ENCODE data around the gene SPEN.
A peak's percentile ranks its signal among the peaks of the same experiment; 100 is the strongest.
"Not testable (repeated sequence)": the region's sequence is repeated elsewhere in the genome, so short reads cannot be mapped to it uniquely, and the experiment has no call there.

Gene SPEN

DNA sequence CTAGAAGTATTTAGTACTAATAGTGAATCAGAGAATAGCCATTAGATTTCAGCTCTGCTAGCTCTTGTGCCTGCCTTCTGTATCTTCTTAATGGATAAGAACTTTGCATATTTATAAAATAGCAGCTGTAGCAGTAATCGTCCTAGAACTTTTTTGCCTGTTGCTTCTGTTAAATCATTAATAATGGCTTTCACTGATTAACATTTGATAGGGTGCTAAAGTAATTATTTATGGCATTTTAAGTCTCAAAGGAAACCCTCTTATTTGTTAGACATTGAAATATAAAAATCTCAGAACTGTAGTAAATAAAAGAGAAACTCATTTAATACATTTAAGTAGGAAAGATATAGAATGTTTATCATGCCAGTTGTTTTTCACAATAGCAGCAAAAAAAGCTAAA lies 27.0 kb downstream of the SPEN start:
- H3K4me1 ChIP-seq (ENCODE audit: control insufficient read depth, insufficient read depth, low read length), result no peaks in the 10 kb centered on the region
- no peak overlapping the region for H3K9ac ChIP-seq (ENCODE audit: low read length)
- H3K4me3 ChIP-seq (ENCODE audit: low read length), result no peak overlapping the region
- no peaks in the 10 kb centered on the region for H3K9me3 ChIP-seq (ENCODE audit: control insufficient read depth, low read length)
- peaks cover 7% of the 10 kb centered on the region for H3K36me3 ChIP-seq (ENCODE audit: control insufficient read depth, insufficient read depth, low read length)
- H3K27me3 ChIP-seq (ENCODE audit: control insufficient read depth, insufficient read depth, low read length), result no peaks in the 10 kb centered on the region

DNA sequence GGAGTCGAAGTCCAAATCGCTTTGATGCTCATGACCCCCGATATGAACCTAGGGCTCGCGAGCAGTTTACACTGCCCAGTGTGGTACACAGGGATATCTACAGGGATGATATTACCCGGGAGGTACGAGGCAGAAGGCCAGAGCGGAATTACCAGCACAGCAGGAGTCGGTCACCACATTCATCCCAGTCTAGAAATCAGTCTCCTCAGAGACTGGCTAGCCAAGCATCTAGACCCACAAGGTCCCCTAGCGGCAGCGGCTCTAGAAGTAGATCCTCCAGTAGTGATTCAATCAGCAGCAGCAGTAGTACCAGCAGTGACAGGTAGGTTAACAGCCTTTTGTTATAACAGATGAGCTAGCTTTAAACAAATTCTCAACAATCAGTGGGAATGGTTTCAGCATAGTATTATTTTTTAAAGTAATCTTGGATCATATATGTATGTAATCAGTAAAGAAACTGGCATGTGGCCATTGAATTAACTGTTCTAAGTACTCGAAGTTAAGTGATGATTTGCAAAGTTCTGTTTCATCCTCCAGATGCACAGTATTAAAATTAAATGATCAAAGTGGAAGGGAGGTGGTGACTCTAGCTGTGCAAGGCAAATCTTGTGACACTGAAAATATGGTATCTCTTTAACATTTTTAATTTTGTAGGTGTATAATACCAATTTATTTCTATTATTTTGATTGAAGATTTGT lies 29.0 kb downstream of the SPEN start:
- Histone ChIP-seq H3K4me1 (ENCODE audit: control insufficient read depth, insufficient read depth, low read length) (no peaks in the 10 kb centered on the region), H3K27me3 (ENCODE audit: control insufficient read depth, insufficient read depth, low read length) (no peaks in the 10 kb centered on the region), H3K9ac (ENCODE audit: low read length) (no peak overlapping the region), H3K9me3 (ENCODE audit: control insufficient read depth, low read length) (no peaks in the 10 kb centered on the region), H3K36me3 (ENCODE audit: control insufficient read depth, insufficient read depth, low read length) (peaks cover 7% of the 10 kb centered on the region), H3K4me3 (ENCODE audit: low read length) (no peak overlapping the region)

DNA sequence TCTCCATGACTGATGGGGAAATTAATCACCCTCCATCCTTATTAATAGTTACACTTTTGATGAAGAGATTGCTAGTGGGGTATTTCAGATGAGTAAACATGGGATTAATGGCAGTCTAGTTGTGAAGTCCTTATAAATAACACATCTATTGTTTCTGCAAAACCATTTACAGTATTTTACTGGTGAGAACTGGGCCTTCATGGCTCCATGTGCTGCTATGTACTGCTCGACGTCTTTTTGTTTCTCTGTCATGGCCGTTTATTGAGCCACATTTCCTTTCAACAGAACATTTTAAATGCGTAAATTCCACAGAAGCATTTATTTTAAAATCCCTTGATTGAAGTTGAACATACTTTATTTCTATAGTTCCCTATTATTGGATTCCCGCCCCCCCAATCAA lies 34.5 kb downstream of the SPEN start:
- peaks cover 15% of the 10 kb centered on the region for H3K4me1 ChIP-seq (ENCODE audit: control insufficient read depth, insufficient read depth, low read length)
- H3K36me3 ChIP-seq (ENCODE audit: control insufficient read depth, insufficient read depth, low read length), result no peaks in the 10 kb centered on the region
- H3K27me3 ChIP-seq (ENCODE audit: control insufficient read depth, insufficient read depth, low read length), result no peaks in the 10 kb centered on the region
- no peaks in the 10 kb centered on the region for H3K9me3 ChIP-seq (ENCODE audit: control insufficient read depth, low read length)
- H3K9ac ChIP-seq (ENCODE audit: low read length), result no peak overlapping the region
- no peak overlapping the region for H3K4me3 ChIP-seq (ENCODE audit: low read length)

GRCh38 chr1:15882665-15883064 lies 35.2 kb downstream of the SPEN start:
- H3K4me3 ChIP-seq (ENCODE audit: low read length), result no peak overlapping the region
- no peak overlapping the region for H3K9ac ChIP-seq (ENCODE audit: low read length)
- no peaks in the 10 kb centered on the region for H3K36me3 ChIP-seq (ENCODE audit: control insufficient read depth, insufficient read depth, low read length)
- no peaks in the 10 kb centered on the region for H3K9me3 ChIP-seq (ENCODE audit: control insufficient read depth, low read length)
- peaks cover 17% of the 10 kb centered on the region for H3K4me1 ChIP-seq (ENCODE audit: control insufficient read depth, insufficient read depth, low read length)
- H3K27me3 ChIP-seq (ENCODE audit: control insufficient read depth, insufficient read depth, low read length), result no peaks in the 10 kb centered on the region

DNA sequence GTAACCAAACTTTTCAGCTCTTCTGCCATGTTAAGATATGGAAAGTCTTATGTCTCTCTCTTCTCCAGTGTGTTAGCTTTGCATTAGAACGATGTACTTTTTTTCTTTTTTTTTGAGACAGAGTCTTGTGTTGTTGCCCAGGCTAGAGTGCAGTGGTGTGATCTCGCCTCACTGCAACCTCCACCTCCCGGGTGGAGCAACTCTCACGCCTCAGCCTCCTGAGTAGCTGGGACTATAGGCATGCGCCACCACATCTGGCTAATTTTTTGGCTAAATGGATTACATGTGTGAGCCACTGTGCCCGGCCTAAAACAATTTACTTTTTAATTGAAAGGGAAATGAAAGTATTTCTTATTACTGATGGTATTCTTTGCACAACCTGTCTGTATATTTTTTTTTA lies 35.8 kb downstream of the SPEN start:
- no peaks in the 10 kb centered on the region for H3K9me3 ChIP-seq (ENCODE audit: control insufficient read depth, low read length)
- no peak overlapping the region for H3K9ac ChIP-seq (ENCODE audit: low read length)
- peaks cover 17% of the 10 kb centered on the region for H3K4me1 ChIP-seq (ENCODE audit: control insufficient read depth, insufficient read depth, low read length)
- H3K27me3 ChIP-seq (ENCODE audit: control insufficient read depth, insufficient read depth, low read length), result no peaks in the 10 kb centered on the region
- H3K4me3 ChIP-seq (ENCODE audit: low read length), result no peak overlapping the region
- H3K36me3 ChIP-seq (ENCODE audit: control insufficient read depth, insufficient read depth, low read length), result no peaks in the 10 kb centered on the region

DNA sequence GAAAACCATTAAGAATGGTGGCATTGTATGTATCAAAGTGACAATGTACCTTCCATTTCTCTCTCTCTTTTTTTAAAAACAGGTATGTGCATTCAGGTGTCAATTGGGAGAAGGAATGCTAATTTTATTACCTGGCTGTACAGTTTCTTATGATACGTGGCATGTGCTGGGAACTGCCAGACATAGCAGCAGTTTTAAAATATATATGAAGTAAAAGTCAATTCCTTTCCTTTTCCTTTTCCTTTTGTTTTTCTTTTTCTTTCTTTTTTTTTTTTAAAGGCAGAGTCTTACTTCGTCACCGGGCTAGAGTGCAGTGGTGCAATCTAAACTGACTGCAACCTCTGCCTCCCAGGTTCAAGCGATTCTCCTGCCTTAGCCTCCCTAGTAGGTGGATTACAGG lies 37.0 kb downstream of the SPEN start:
- no peaks in the 10 kb centered on the region for H3K9me3 ChIP-seq (ENCODE audit: control insufficient read depth, low read length)
- no peak overlapping the region for H3K9ac ChIP-seq (ENCODE audit: low read length)
- H3K4me1 ChIP-seq (ENCODE audit: control insufficient read depth, insufficient read depth, low read length), result peaks cover 17% of the 10 kb centered on the region
- no peak overlapping the region for H3K4me3 ChIP-seq (ENCODE audit: low read length)
- no peaks in the 10 kb centered on the region for H3K36me3 ChIP-seq (ENCODE audit: control insufficient read depth, insufficient read depth, low read length)
- no peaks in the 10 kb centered on the region for H3K27me3 ChIP-seq (ENCODE audit: control insufficient read depth, insufficient read depth, low read length)

DNA sequence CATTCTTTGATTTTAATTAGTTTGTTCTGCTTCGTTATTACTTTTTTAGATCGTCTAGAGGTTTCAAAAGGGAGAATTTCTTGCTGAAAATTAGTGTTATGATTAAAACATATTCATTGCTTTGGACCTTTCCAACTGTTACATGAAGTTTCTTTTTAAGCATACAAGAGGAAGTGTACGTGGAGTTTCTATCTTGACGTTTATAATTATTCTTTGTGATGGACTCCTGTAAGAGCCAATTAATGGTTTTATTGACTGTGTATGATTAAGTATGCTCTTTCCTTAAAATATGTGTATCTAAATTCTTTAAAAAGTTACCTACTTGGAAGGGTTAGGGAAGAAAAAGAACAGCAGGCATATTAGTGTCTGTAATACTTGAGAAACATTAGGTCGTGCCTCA lies 37.8 kb downstream of the SPEN start:
- Histone ChIP-seq H3K36me3 (ENCODE audit: control insufficient read depth, insufficient read depth, low read length) (no peaks in the 10 kb centered on the region), H3K4me3 (ENCODE audit: low read length) (no peak overlapping the region), H3K4me1 (ENCODE audit: control insufficient read depth, insufficient read depth, low read length) (peaks cover 17% of the 10 kb centered on the region), H3K9ac (ENCODE audit: low read length) (no peak overlapping the region), H3K9me3 (ENCODE audit: control insufficient read depth, low read length) (no peaks in the 10 kb centered on the region), H3K27me3 (ENCODE audit: control insufficient read depth, insufficient read depth, low read length) (no peaks in the 10 kb centered on the region)

DNA sequence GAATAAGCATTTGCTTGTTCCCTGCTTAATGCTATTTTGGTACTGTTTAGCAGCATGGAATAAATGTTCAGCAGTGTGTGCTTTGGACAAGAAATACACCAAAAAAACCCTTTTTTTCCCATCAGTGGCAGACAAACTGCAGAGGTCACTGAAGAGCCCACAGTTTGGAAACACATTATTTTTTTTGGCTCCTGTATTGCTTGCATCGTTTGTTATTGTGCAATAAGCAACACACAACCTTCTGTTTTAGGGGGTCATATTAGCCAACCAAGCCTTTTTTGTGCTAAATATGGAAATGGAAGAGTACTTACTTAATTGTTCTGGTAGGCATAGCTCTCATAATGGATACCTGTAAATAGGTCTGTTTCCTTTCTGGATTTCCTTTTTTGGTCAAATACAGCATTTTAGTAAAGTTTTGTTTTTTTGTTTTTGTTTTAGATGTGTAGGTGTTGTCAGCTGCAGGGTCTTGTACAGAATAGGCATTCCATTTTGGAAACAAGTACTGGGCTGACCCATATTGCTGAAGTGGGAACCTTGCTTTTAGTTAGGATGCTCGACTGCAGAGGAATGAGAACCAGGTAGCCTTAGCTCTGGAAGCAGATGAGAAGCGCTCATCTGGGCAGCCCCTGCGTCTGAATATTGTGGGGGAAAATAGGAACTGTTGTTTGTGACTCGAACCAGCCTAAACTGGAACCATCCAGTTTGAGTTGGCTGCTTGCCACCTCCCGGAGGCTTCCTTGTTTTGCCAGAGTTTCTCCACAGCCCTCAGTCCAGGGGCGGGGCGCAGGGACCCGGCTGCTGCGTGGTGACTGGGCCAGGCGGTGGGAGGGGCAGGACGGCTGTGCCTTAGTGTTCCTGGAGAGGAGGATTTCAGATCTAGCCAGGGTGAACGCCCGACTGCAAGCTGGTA lies 38.4 kb downstream of the SPEN start:
- no peaks in the 10 kb centered on the region for H3K36me3 ChIP-seq (ENCODE audit: control insufficient read depth, insufficient read depth, low read length)
- peak overlapping the region; percentile 16 for H3K4me3 ChIP-seq (ENCODE audit: low read length)
- H3K9me3 ChIP-seq (ENCODE audit: control insufficient read depth, low read length), result no peaks in the 10 kb centered on the region
- H3K27me3 ChIP-seq (ENCODE audit: control insufficient read depth, insufficient read depth, low read length), result no peaks in the 10 kb centered on the region
- H3K4me1 ChIP-seq (ENCODE audit: control insufficient read depth, insufficient read depth, low read length), result peaks cover 17% of the 10 kb centered on the region
- H3K9ac ChIP-seq (ENCODE audit: low read length), result peak overlapping the region; percentile 59

- Histone ChIP-seq H3K9me3 (ENCODE audit: control insufficient read depth, low read length) (no peaks in the 10 kb centered on the region), H3K9ac (ENCODE audit: low read length) (peak overlapping the region; percentile 51), H3K4me3 (ENCODE audit: low read length) (peak overlapping the region; percentile 16), H3K27me3 (ENCODE audit: control insufficient read depth, insufficient read depth, low read length) (no peaks in the 10 kb centered on the region), H3K4me1 (ENCODE audit: control insufficient read depth, insufficient read depth, low read length) (peaks cover 17% of the 10 kb centered on the region), H3K36me3 (ENCODE audit: control insufficient read depth, insufficient read depth, low read length) (no peaks in the 10 kb centered on the region)
Observed at GRCh38 chr1:15886611-15887167, 39.2 kb downstream of the SPEN start.

GRCh38 chr1:15892857-15893599 lies 45.5 kb downstream of the SPEN start:
- H3K27me3 ChIP-seq (ENCODE audit: control insufficient read depth, insufficient read depth, low read length); H3K9me3 ChIP-seq (ENCODE audit: control insufficient read depth, low read length); H3K36me3 ChIP-seq (ENCODE audit: control insufficient read depth, insufficient read depth, low read length); H3K4me3 ChIP-seq (ENCODE audit: low read length); H3K4me1 ChIP-seq (ENCODE audit: control insufficient read depth, insufficient read depth, low read length); H3K9ac ChIP-seq (ENCODE audit: low read length): not testable (repeated sequence)

GRCh38 chr1:15895233-15895632 lies 47.7 kb downstream of the SPEN start:
- no peak overlapping the region for H3K9ac ChIP-seq (ENCODE audit: low read length)
- no peaks in the 10 kb centered on the region for H3K9me3 ChIP-seq (ENCODE audit: control insufficient read depth, low read length)
- H3K27me3 ChIP-seq (ENCODE audit: control insufficient read depth, insufficient read depth, low read length), result no peaks in the 10 kb centered on the region
- no peak overlapping the region for H3K4me3 ChIP-seq (ENCODE audit: low read length)
- peaks cover 5% of the 10 kb centered on the region for H3K4me1 ChIP-seq (ENCODE audit: control insufficient read depth, insufficient read depth, low read length)
- no peaks in the 10 kb centered on the region for H3K36me3 ChIP-seq (ENCODE audit: control insufficient read depth, insufficient read depth, low read length)

All from mucosa of stomach (tissue), 1 donor.